Measurements from ENCODE around the gene MRPL53.
"Not testable (repeated sequence)": the region's sequence is repeated elsewhere in the genome, so short reads cannot be mapped to it uniquely, and the experiment has no call there.

Gene MRPL53

GRCh38 chr2:74454654-74455511, 17.6 kb downstream of the MRPL53 start, which contains the start of gene INO80B:
Gene INO80B, plus strand, starts transcription at chr2:74455087. Its CDS starts 30 bp downstream, at chr2:74455117.
- DNase-seq = peak; percentile 96
- peak; percentile 53 for ATAC-seq

GRCh38 chr2:74450570-74451190, 21.8 kb downstream of the MRPL53 start:
- ATAC-seq (no peak), DNase-seq (no peak)

- ATAC-seq = no peak
- no peak for DNase-seq
These were observed 23.7 kb downstream of the MRPL53 start for GRCh38 chr2:74448771-74449170.

GRCh38 chr2:74447230-74447999, 25.1 kb downstream of the MRPL53 start:
- DNase-seq (no peak), ATAC-seq (no peak)

GRCh38 chr2:74444498-74445318, 27.8 kb downstream of the MRPL53 start:
- no peak for ATAC-seq
- DNase-seq = no peak

- ATAC-seq, DNase-seq: not testable (repeated sequence)
These were observed 29.8 kb downstream of the MRPL53 start for GRCh38 chr2:74442483-74443297.

GRCh38 chr2:74441690-74442482, 30.6 kb downstream of the MRPL53 start, which contains the start of gene RTKN:
Gene RTKN, minus strand, starts transcription at chr2:74441937. Its CDS starts 121 bp downstream, at chr2:74441816.
- DNase-seq = peak; percentile 57
- ATAC-seq = peak; percentile 4

- no peak for DNase-seq
- ATAC-seq = peak; percentile 29
These were observed 31.2 kb downstream of the MRPL53 start for GRCh38 chr2:74441170-74441689.

GRCh38 chr2:74440378-74441169, 31.9 kb downstream of the MRPL53 start:
- DNase-seq = peak; percentile 72

GRCh38 chr2:74439803-74440377, 32.6 kb downstream of the MRPL53 start:
- ATAC-seq (no peak), DNase-seq (no peak)

More at GRCh38 chr2:74440378-74441169, 31.9 kb downstream of the MRPL53 start:
- ATAC-seq = peak; percentile 87

- ATAC-seq (no peak), DNase-seq (no peak)
These were observed 33.1 kb downstream of the MRPL53 start for GRCh38 chr2:74439373-74439772.

- no peak for ATAC-seq
- DNase-seq = no peak
These were observed 34.2 kb downstream of the MRPL53 start for GRCh38 chr2:74438248-74438647.

GRCh38 chr2:74436848-74437695, 35.4 kb downstream of the MRPL53 start:
- DNase-seq (no peak), ATAC-seq (no peak)

GRCh38 chr2:74436111-74436805, 36.2 kb downstream of the MRPL53 start:
- ATAC-seq (no peak), DNase-seq (no peak)

GRCh38 chr2:74430502-74430901, 42.0 kb downstream of the MRPL53 start:
- DNase-seq (no peak), ATAC-seq (no peak)
